OCI-LY3 (cell line): ENCODE data around the gene MAGEA3.
"Not testable (repeated sequence)": the region's sequence is repeated elsewhere in the genome, so short reads cannot be mapped to it uniquely, and the experiment has no call there.

Experiments used
- H2AFZ ChIP-seq: fragments of 200-600, 300-600 bp; shearing (Covaris generic); 2 replicates; pipeline ENCODE4 v1.6.0; 2014; ENCODE audit warnings: antibody characterized with exemption, low read depth, low read length
- H3K27ac ChIP-seq: fragments of 200-600, 300-600 bp; sonication (generic); 2 replicates; pipeline ENCODE4 v1.5.1; 2014; ENCODE audit warnings: mild to moderate bottlenecking, low read length, moderate library complexity, mixed read lengths
- H3K27me3 ChIP-seq: fragments of 200-600, 300-600 bp; sonication (generic); 2 replicates; pipeline ENCODE4 v1.6.1; 2014; ENCODE audit warnings: low read depth, low read length, mixed read lengths
- H3K36me3 ChIP-seq: fragments of 200-600, 300-600 bp; sonication (generic); replicated peaks from 2 replicates; pipeline ENCODE3; 2014; ENCODE audit warnings: low read depth, low read length, mixed read lengths
- H3K4me1 ChIP-seq: fragments of 300-600, 200-600 bp; sonication (generic); 2 replicates; pipeline ENCODE4 v1.6.1; 2014; ENCODE audit warnings: low read length, mixed read lengths
- H3K4me2 ChIP-seq: fragments of 200-600, 300-600 bp; sonication (generic); 2 replicates; pipeline ENCODE4 v1.6.1; 2014; ENCODE audit warnings: low read length, mixed read lengths
- H3K4me3 ChIP-seq: fragments of 300-600, 200-600 bp; sonication (generic); 2 replicates; pipeline ENCODE4 v1.5.1; 2014; ENCODE audit warnings: antibody characterized with exemption, mild to moderate bottlenecking, low read length, moderate library complexity
- H3K79me2 ChIP-seq: fragments of 300-600, 200-600 bp; shearing (Covaris generic); 2 replicates; pipeline ENCODE4 v1.6.1; 2014; ENCODE audit warnings: mild to moderate bottlenecking, low read length, mixed read lengths
- H3K9ac ChIP-seq: fragments of 300-600, 200-600 bp; shearing (Covaris generic); 2 replicates; pipeline ENCODE4 v1.6.0; 2014; ENCODE audit warnings: mild to moderate bottlenecking, low read length, moderate library complexity
- H3K9me3 ChIP-seq: fragments of 200-600, 300-600 bp; shearing (Covaris generic); 2 replicates; pipeline ENCODE4 v1.6.1; 2014; ENCODE audit warnings: low read length, mixed read lengths; ENCODE audit not compliant: insufficient read depth
- H4K20me1 ChIP-seq: fragments of 200-600, 300-600 bp; sonication (generic); 2 replicates; pipeline ENCODE4 v1.6.1; 2016; ENCODE audit warnings: low read length, mixed read lengths; ENCODE audit not compliant: insufficient read depth
- EZH2phosphoT487 ChIP-seq: fragments of 200-600 bp; shearing (Covaris generic); IDR thresholded peaks from 2 replicates; pipeline ENCODE4 v1.6.1; 2018; ENCODE audit warnings: antibody characterized with exemption, mixed run types, low read depth
- TF ChIP-seq, protein P1 (sequence below): fragments of 200-600, 300-600 bp; sonication (generic); IDR thresholded peaks from 2 replicates; pipeline ENCODE4 v1.5.1; 2014; ENCODE audit warnings: antibody characterized with exemption, low read length, low read depth

Gene MAGEA3

DNA sequence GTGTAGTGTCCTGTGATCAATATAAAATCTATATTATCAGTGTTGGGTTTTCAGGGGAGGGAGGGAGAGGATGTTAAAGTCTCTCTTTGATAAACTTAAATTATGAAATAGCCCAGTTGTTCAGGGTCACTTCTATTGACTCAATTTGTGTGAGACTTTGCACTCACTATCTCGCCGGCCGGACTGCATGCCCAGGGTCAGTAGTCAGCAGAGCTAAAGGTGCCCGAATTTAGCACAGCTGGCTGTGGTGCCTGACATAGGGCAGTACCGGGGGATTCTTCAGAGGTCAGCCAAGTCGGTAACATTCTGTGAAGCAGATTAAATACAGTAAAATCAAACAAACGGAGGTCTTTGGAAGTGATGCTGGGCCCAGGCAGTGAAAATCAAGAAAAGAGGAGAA is 41.7 kb upstream of the MAGEA3 start:
- H3K4me2 ChIP-seq: no peak overlapping the region
- H4K20me1 ChIP-seq: no peaks in the 10 kb centered on the region
- H3K9ac ChIP-seq: no peak overlapping the region
- no peaks in the 10 kb centered on the region for H3K9me3 ChIP-seq
- no peaks in the 10 kb centered on the region for H3K4me1 ChIP-seq
- H3K36me3 ChIP-seq: no peaks in the 10 kb centered on the region
- H3K27ac ChIP-seq: no peak overlapping the region
- H3K79me2 ChIP-seq: no peaks in the 10 kb centered on the region
- TF ChIP-seq, protein P1, sequence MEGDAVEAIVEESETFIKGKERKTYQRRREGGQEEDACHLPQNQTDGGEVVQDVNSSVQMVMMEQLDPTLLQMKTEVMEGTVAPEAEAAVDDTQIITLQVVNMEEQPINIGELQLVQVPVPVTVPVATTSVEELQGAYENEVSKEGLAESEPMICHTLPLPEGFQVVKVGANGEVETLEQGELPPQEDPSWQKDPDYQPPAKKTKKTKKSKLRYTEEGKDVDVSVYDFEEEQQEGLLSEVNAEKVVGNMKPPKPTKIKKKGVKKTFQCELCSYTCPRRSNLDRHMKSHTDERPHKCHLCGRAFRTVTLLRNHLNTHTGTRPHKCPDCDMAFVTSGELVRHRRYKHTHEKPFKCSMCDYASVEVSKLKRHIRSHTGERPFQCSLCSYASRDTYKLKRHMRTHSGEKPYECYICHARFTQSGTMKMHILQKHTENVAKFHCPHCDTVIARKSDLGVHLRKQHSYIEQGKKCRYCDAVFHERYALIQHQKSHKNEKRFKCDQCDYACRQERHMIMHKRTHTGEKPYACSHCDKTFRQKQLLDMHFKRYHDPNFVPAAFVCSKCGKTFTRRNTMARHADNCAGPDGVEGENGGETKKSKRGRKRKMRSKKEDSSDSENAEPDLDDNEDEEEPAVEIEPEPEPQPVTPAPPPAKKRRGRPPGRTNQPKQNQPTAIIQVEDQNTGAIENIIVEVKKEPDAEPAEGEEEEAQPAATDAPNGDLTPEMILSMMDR: no peak
- TF ChIP-seq EZH2phosphoT487: no peak
- no peak overlapping the region for H2AFZ ChIP-seq
- H3K27me3 ChIP-seq: no peaks in the 10 kb centered on the region
- no peak overlapping the region for H3K4me3 ChIP-seq

DNA sequence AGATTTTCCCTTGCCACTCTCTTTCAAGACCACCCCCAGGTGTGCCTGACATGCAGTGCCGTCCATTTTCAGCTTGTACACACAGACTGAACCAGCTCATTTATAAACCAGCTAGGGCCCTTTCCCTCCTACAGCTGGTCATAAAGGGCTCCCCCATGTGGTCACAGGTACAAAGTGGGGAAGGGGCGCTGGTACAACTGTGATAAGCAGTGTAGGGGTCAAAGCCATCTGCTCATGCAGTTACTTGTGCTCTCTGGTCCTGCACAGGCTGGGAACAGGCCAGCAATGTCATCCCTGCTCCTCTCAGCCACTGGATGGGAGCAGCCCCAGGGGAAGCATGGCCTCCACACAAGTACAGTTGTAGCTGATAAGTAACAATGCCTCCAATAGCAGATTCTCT is 40.3 kb upstream of the MAGEA3 start:
- H4K20me1 ChIP-seq: no peaks in the 10 kb centered on the region
- no peak overlapping the region for H3K4me2 ChIP-seq
- H2AFZ ChIP-seq: no peak overlapping the region
- H3K79me2 ChIP-seq: no peaks in the 10 kb centered on the region
- no peaks in the 10 kb centered on the region; the same call in 1 of the 2 replicates for H3K4me1 ChIP-seq
- no peak for TF ChIP-seq EZH2phosphoT487
- TF ChIP-seq, protein P1: peak; percentile 22; the same call in 1 of the 2 replicates
- H3K36me3 ChIP-seq: no peaks in the 10 kb centered on the region
- H3K9ac ChIP-seq: no peak overlapping the region
- no peak overlapping the region for H3K27ac ChIP-seq
- H3K9me3 ChIP-seq: no peaks in the 10 kb centered on the region
- H3K27me3 ChIP-seq: no peaks in the 10 kb centered on the region
- no peak overlapping the region for H3K4me3 ChIP-seq

DNA sequence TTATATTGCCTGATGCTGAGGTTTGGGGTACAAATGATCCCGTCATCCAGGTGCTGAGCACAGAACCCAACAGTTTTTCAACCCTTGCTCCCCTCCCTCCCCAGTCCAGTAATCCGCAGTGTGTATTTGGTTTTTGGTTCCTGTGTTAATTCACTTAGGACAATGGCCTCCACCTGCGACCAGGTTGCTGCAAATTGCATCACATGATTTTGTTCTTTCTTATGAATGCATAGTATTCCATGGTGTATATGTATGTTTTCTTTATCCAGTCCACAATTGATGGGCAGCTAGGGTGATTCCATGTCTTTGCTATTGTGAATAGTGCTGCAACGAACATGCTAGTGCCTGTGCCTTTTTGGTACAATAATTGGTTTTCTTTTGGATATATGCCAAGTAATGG is 35.5 kb upstream of the MAGEA3 start:
- Histone ChIP-seq H3K36me3 (no peaks in the 10 kb centered on the region), H4K20me1 (no peaks in the 10 kb centered on the region), H3K9me3 (no peaks in the 10 kb centered on the region), H3K4me2 (no peak overlapping the region), H3K79me2 (no peaks in the 10 kb centered on the region), H3K27me3 (no peaks in the 10 kb centered on the region), H3K4me3 (no peak overlapping the region), H2AFZ (no peak overlapping the region), H3K9ac (no peak overlapping the region), H3K27ac (no peak overlapping the region), H3K4me1 (peaks cover 6% of the 10 kb centered on the region; the same call in 1 of the 2 replicates)
- TF ChIP-seq EZH2phosphoT487: no peak
- TF ChIP-seq, protein P1: no peak

DNA sequence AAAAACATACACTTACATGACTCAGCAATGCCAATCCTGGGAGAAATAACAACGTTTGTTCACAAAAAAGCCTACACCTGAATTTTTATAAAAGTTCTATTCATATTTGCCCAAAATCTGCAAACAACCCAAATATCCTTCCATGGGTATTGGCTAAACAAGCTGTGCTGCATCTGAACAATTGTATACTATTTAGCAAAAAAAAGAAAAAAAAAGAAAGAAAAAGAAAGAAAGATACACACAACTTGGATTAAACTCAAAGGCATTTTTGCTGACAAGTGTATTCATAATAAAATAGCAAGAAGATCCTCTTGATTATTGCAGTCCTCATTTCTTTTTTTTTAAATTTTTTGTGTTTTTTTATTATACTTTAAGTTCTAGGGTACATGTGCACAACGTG is 24.5 kb upstream of the MAGEA3 start:
- TF ChIP-seq EZH2phosphoT487: no peak
- TF ChIP-seq, protein P1: no peak
- H3K4me2 ChIP-seq: no peak overlapping the region
- H2AFZ ChIP-seq: no peak overlapping the region
- H3K9ac ChIP-seq: no peak overlapping the region
- no peaks in the 10 kb centered on the region for H3K9me3 ChIP-seq
- H3K27ac ChIP-seq: no peak overlapping the region
- no peaks in the 10 kb centered on the region for H4K20me1 ChIP-seq
- no peaks in the 10 kb centered on the region for H3K79me2 ChIP-seq
- no peaks in the 10 kb centered on the region for H3K36me3 ChIP-seq
- no peaks in the 10 kb centered on the region for H3K4me1 ChIP-seq
- no peaks in the 10 kb centered on the region for H3K27me3 ChIP-seq
- H3K4me3 ChIP-seq: no peak overlapping the region

DNA sequence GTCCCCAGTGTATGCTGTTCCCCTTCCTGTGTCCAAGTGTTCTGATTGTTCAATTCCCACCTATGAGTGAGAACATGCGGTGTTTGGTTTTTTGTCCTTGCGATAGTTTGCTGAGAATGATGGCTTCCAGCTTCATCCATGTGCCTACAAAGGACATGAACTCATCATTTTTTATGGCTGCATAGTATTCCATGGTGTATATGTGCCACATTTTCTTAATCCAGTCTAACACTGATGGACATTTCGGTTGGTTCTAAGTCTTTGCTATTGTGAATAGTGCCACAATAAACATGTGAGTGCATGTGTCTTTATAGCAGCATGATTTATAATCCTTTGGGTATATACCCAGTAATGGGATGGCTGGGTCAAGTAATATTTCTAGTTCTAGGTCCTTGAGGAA is 23.9 kb upstream of the MAGEA3 start:
- H3K79me2 ChIP-seq, H3K4me2 ChIP-seq, H3K27ac ChIP-seq, H3K27me3 ChIP-seq, H3K4me3 ChIP-seq, H3K36me3 ChIP-seq, H3K9me3 ChIP-seq, H3K4me1 ChIP-seq, H4K20me1 ChIP-seq, H3K9ac ChIP-seq, H2AFZ ChIP-seq: not testable (repeated sequence)

DNA sequence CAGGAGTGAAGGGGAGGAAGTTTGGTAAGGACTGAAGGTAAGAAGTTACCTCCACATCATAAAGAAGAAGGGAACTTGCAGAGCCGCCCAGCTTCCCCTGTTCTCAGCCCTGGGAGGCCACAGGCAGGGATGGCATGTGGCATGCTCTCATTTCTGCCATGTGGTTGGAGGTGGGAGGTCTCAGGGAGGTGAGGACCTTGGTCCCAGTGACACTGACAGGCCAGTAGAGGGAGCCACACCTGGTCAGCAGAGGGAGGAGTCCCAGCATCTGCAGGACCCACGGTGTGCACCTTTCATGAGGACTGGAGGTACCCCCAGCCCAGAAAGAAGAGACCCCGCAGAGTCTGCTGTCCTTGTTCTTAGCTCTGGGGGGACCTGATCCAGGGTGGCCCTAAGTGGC is 17.6 kb upstream of the MAGEA3 start:
- H3K9ac ChIP-seq, H3K27ac ChIP-seq, H3K9me3 ChIP-seq, H3K79me2 ChIP-seq, H2AFZ ChIP-seq, H3K36me3 ChIP-seq, H3K4me3 ChIP-seq, H3K27me3 ChIP-seq, H3K4me2 ChIP-seq, H3K4me1 ChIP-seq, H4K20me1 ChIP-seq: not testable (repeated sequence)

DNA sequence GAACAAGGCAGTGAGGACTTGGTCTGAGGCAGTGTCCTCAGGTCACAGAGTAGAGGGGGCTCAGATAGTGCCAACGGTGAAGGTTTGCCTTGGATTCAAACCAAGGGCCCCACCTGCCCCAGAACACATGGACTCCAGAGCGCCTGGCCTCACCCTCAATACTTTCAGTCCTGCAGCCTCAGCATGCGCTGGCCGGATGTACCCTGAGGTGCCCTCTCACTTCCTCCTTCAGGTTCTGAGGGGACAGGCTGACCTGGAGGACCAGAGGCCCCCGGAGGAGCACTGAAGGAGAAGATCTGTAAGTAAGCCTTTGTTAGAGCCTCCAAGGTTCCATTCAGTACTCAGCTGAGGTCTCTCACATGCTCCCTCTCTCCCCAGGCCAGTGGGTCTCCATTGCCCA is 1.8 kb downstream of the MAGEA3 start:
- not testable (repeated sequence) for H3K4me3 ChIP-seq, H3K4me2 ChIP-seq, H4K20me1 ChIP-seq, H3K27ac ChIP-seq, H3K79me2 ChIP-seq, H3K9ac ChIP-seq, H3K36me3 ChIP-seq, H2AFZ ChIP-seq, H3K9me3 ChIP-seq, H3K27me3 ChIP-seq, H3K4me1 ChIP-seq
